HG03280 (cell line): ENCODE data around the gene AGPS.

ENCODE experiments used
- ATAC-seq: cut with Tn5 transposase; IDR thresholded peaks from one replicate; pipeline ENCODE4 v1.9.1; 2021; ENCODE audit warnings: mild to moderate bottlenecking, moderate library complexity; ENCODE audit not compliant: unreplicated experiment

The AGPS gene

GRCh38 chr2:177383935-177384334 lies 8.6 kb upstream of the AGPS start:
- no peak for ATAC-seq

GRCh38 chr2:177385151-177385550 lies 7.4 kb upstream of the AGPS start:
- no peak for ATAC-seq

GRCh38 chr2:177391822-177392372 lies 676 bp upstream of the AGPS start:
- ATAC-seq: peak; percentile 1

- ATAC-seq: no peak
These were observed 706 bp downstream of the AGPS start for GRCh38 chr2:177393203-177393755.

- ATAC-seq: no peak
These were observed 1.4 kb downstream of the AGPS start for GRCh38 chr2:177393824-177394593.

- no peak for ATAC-seq
These were observed 2.0 kb downstream of the AGPS start for GRCh38 chr2:177394594-177394973.

GRCh38 chr2:177395351-177396065 lies 2.9 kb downstream of the AGPS start:
- ATAC-seq: no peak

- no peak for ATAC-seq
These were observed 4.3 kb downstream of the AGPS start for GRCh38 chr2:177396703-177397460.

- ATAC-seq: no peak
These were observed 5.1 kb downstream of the AGPS start for GRCh38 chr2:177397481-177398289.

- ATAC-seq: no peak
These were observed 5.7 kb downstream of the AGPS start for GRCh38 chr2:177398290-177398683.

GRCh38 chr2:177398791-177399190 lies 6.2 kb downstream of the AGPS start:
- ATAC-seq: no peak

- ATAC-seq: no peak
These were observed 6.8 kb downstream of the AGPS start for GRCh38 chr2:177399376-177399775.

GRCh38 chr2:177400337-177400923 lies 7.9 kb downstream of the AGPS start:
- ATAC-seq: no peak

- ATAC-seq: no peak
These were observed 9.5 kb downstream of the AGPS start for GRCh38 chr2:177402096-177402495.

GRCh38 chr2:177403838-177404237 lies 11.3 kb downstream of the AGPS start:
- ATAC-seq: no peak

- no peak for ATAC-seq
These were observed 11.7 kb downstream of the AGPS start for GRCh38 chr2:177404243-177404642.

GRCh38 chr2:177405029-177405692 lies 12.6 kb downstream of the AGPS start:
- no peak for ATAC-seq

- ATAC-seq: no peak
These were observed 13.6 kb downstream of the AGPS start for GRCh38 chr2:177406182-177406581.

- no peak for ATAC-seq
These were observed 14.5 kb downstream of the AGPS start for GRCh38 chr2:177407031-177407430.
